Uterus (tissue), 2 donors: ENCODE measurements around the gene CCNE1.

Experiments
- CTCF ChIP-seq, 4 experiments: fragments of 200-600 bp in 2 of 4; fragments of 450-650 bp in 2 of 4; sonication (generic) in 2 of 4; IDR thresholded peaks; one replicate each; pipeline ENCODE4 v1.5.1; 2016 to 2019; ENCODE audit warnings: antibody characterized with exemption in 4 of 4, mild to moderate bottlenecking in 2 of 4, moderate library complexity in 1 of 4
- POLR2A ChIP-seq, 2 donors: fragments of 450-650 bp; IDR thresholded peaks; one replicate each; pipeline ENCODE4 v1.6.1; 2016; ENCODE audit warnings: antibody characterized with exemption in 2 of 2, mild to moderate bottlenecking in 1 of 2, moderate library complexity in 1 of 2

GRCh38 chr19:29807178-29807577, 4.6 kb upstream of the CCNE1 start:
- TF ChIP-seq CTCF (IDR thresholded peaks at IDR 0.05) (no peak), POLR2A (IDR thresholded peaks at IDR 0.05) (no peak)
